DMS79 (cell line): ENCODE results near the gene PTCRA.
A peak's percentile ranks its signal among the peaks of the same experiment; 100 is the strongest.
"Not testable (repeated sequence)": the region's sequence is repeated elsewhere in the genome, so short reads cannot be mapped to it uniquely, and the experiment has no call there.

ENCODE experiments used
- DNase-seq: peaks from one replicate; lab custom pipeline; 2025; lab: John Stamatoyannopoulos, UW

The PTCRA gene

DNA sequence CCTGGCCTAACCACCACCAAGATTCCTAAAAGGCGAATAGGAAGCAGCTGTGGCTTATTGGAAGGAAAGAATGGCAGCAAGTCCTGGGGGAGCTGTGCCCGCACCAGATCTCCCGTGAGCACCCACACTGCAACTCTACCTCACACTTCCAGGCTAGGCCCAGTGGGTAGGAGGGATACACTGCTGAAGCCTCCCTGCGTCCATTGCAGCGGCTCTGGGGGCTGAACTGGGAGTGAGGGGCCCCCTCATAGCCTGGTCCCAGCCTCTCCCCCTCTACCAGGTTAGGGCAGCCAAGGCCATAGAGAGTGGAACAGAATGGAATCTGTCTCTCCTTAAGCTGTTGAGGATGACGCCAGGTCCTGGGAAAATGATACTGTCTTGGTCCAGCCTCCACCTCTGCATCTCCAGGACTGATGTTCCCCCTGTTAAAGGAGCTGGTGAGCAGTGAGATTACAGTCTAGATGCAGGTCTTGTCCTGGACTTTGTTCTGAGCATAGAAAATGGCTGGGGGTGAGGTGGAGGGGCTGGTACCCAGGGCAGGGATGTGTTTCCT is 24.7 kb downstream of the PTCRA start:
- DNase-seq: no peak

DNA sequence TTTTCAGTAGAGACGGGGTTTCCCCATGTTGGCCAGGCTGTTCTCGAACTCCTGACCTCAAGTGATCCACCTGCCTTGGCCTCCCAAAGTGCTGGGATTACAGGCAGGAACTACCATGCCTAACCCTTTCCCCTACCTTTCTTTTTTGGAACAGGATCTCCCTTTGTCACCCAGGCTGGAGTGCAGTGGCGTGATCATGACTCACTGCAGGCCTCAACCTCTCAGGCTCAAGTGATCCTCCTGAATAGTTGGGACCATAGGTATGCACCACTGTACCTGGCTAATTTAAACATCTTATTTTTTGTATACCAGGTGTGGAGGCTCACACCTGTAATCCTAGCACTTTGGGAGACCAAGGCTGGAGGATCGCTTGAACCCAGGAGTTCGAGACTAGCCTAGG is 25.5 kb downstream of the PTCRA start:
- not testable (repeated sequence) for DNase-seq

DNA sequence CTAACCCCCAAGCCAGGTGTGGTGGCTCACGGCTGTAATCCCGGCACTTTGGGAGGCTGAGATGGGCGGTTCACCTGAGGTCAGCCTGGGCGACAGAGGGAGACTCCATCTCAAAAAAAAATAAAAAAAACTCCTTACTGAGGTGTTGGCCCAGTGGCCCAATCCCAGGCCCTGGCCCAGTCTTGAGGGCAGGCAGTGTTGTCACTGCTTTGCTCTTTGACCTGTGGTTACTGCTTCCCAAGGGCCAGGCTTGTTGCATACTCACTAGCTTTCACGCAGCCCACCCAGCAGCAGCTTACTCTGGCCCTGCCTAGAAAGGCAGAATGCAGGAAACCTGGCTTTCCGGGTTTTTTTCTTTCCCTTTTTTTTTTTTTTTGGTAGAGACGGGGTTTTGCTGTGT is 26.6 kb downstream of the PTCRA start:
- DNase-seq: no peak

GRCh38 chr6:42947950-42948349 is 32.1 kb downstream of the PTCRA start:
- no peak for DNase-seq

GRCh38 chr6:42952389-42952788 is 36.5 kb downstream of the PTCRA start:
- no peak for DNase-seq

GRCh38 chr6:42954405-42954804 is 38.6 kb downstream of the PTCRA start:
- not testable (repeated sequence) for DNase-seq

- DNase-seq: no peak
These were observed 42.3 kb downstream of the PTCRA start for GRCh38 chr6:42958125-42958524.

DNA sequence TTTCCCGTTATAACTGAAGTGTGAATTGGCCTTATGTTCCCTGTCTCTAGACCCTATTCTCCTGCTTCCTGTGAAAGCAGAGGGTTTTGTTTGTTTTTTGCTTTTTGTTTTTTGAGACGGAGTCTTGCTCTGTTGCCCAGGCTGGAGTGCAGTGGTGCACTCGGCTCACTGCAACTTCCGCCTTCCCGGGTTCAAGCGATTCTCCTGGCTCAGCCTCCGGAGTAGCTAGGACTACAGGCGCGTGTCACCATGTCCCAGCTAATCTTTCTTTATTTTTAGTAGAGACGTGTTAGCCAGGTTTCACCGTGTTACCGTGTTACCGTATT is 44.0 kb downstream of the PTCRA start:
- no peak for DNase-seq

DNA sequence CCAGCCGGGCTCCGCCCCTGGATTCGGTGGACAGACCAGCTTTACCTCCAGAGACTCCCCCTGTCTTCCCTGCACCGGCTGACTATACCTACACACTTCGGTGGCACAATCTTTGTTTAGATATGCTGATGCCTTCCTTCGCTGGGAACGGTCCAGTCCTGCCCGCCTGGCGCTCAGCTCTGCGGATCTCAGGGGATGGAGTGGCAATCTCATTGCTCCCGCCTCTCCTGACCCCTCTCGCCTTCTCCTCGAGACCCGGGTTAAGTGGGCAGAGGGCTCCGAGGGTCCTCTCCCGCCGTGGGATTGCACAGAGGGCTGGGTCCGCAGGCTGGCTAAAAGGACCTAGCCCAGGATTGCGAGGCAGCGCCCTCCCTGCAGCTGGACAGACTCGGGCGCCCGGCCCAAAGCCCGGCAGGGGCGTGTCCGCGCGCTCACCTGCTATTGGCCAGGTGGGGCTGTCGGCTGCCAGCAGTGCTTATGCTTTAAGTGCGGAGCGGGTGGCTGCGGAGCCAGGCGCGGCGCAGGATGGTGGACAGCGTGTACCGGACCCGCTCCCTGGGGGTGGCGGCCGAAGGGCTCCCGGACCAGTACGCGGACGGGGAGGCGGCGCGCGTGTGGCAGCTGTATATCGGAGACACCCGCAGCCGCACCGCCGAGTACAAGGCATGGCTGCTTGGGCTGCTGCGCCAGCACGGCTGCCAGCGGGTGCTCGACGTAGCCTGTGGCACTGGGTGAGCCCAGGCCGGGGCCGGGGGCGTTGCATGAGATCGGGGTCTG is 44.6 kb downstream of the PTCRA start, which contains the start of gene GNMT:
Gene GNMT (plus strand): TSS at position 512 of the 777 bp plus-strand sequence. CDS start 14 bp downstream, at position 526.
- DNase-seq: peak; percentile 47

DNA sequence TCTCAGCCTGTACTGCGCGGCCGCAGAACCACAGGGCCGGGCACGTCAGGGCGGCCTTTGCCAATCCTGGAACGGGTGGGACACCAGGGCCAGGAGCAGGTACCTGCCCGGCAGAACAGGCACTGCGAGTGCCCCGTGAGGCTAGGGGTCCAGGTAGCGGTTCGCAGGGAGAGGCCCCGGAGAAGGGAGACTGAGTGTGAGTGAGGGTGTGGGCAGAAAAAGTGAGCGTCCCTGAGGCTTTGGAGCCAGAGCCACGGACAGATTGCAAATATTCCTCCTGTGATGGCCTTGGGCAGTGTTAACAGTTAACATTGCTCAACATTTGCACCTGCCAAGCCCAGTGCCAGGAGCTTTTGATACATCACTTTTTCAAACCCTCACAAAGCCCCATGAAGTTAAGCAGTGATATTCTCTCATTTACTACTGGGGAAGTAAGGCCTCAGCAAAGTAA is 45.2 kb downstream of the PTCRA start:
- DNase-seq: no peak

DNA sequence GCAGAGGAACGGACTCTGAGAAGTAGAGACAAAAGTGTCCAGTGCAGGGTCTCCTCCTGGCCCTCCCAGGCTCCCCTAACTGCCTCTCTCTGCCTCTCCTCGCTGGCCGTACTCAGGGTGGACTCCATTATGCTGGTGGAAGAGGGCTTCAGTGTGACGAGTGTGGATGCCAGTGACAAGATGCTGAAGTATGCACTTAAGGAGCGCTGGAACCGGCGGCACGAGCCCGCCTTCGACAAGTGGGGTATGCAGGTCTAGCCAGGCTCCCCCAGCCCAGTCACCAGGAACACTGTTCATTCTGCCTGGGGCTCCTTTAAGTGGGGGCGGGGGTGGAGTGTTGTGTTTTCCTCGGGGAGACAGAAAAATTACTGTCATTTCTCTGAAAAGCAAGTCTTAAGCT is 46.2 kb downstream of the PTCRA start:
- no peak for DNase-seq

DNA sequence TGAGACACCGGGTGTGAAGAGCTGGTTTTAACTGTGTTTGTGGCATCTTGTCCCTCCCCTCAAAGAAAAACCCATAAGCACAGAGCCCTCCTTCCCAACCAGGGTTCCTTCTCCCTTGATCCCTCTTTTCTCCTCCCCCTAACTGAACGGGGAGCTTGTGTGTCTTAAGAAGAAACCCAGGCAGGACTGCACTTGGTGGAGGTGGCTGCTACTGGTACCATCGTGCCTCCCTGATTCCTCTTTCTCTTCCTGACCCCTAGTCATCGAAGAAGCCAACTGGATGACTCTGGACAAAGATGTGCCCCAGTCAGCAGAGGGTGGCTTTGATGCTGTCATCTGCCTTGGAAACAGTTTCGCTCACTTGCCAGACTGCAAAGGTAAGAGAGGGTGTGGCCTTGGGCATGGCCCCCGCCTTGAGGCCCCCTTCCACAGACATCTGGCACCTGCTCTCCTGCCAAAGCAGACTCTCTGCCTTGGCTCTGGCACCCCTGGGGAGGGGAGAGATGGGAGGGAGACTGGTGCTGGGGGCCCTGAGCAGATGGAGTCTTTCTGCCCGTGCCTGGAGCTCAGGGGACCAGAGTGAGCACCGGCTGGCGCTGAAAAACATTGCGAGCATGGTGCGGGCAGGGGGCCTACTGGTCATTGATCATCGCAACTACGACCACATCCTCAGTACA is 46.8 kb downstream of the PTCRA start:
- no peak for DNase-seq

DNA sequence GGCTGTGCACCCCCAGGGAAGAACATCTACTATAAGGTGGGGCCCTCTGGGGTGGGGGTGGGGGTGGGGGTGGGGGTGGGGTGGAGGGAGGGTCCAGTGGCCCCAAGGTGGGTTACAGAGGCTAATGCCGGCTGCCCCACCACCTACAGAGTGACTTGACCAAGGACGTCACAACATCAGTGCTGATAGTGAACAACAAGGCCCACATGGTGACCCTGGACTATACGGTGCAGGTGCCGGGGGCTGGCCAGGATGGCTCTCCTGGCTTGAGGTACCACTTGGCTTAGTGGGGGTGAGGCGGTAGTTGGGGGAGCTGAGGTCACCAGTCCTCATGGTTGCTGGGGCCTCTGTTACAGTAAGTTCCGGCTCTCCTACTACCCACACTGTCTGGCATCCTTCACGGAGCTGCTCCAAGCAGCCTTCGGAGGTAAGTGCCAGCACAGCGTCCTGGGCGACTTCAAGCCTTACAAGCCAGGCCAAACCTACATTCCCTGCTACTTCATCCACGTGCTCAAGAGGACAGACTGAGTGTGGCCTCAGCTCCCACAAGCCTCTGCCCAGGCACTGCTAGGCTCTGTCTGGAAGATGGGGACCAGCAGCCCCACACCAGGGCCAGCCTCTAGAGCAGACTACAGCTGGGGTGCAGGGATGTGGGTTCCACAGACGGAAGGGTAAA is 47.5 kb downstream of the PTCRA start:
- no peak for DNase-seq

GRCh38 chr6:42963855-42964605 is 48.2 kb downstream of the PTCRA start:
- no peak for DNase-seq

- no peak for DNase-seq
These were observed 50.7 kb downstream of the PTCRA start for GRCh38 chr6:42966571-42966970.

GRCh38 chr6:42967228-42967627 is 51.4 kb downstream of the PTCRA start:
- no peak for DNase-seq

DNA sequence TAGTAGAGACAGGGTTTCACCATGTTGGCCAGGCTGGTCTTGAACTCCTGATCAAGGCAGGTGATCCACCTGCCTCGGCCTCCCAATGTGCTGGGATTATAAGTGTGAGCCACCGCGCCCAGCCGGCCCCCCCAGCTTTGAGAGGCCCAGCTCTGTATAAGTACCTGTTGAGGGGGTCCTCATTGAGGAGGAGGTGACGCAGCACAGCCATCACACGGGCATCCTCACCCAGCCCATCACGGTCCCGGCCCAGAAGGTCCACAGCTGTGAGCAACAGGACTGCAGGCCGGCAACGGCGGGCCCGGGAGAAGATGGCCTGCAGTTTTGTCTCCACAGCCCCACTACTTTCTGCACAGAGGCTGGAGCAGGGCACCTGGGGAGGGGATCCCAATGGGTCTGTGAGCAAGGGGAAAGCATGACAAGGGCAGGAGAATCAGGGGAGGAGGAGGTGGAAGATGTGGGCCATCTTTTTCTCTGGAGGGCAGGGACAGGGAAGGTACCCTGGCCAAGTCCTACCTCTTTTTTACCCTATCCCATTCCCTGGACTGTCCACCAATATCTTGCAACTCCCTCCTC is 52.4 kb downstream of the PTCRA start:
- DNase-seq: no peak

DNA sequence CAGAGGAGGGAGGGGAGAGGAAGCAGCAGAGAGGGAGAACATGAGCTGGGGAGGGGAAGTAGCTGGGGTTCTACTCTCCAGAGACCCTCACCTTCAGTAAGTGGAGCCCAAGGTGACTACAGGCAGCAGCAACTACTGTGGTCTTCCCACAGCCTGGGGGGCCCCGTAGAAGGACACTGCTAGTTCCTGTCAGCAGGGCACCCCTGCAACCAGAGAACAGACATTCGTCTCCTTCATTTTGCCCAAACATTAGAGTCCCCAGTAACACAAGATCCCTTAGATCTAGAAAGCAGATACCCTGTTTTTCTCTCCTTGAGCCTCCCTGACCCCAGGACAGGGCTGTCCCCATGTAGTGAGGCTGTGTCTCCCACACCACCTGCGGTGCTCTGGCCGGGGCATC is 52.9 kb downstream of the PTCRA start:
- no peak for DNase-seq

DNA sequence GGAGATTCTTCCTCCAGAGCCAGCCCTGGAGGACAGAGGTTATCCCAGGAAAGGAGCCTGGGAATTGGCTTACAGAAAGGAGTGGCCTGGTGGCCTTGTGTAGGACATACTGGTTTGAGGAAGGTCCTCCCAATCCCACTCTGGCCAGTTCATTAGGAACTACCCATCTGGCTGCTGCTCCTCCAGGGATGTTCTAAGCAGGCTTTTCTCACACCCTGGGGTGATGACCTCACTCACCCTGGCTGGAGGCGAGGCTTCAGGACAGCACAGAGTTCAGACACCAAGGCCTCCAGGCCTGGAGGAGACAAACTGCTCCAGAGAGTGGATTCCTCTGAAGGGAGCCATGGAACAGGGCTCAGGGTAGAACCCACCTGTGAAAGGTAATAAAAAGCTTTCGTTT is 53.6 kb downstream of the PTCRA start:
- no peak for DNase-seq

DNA sequence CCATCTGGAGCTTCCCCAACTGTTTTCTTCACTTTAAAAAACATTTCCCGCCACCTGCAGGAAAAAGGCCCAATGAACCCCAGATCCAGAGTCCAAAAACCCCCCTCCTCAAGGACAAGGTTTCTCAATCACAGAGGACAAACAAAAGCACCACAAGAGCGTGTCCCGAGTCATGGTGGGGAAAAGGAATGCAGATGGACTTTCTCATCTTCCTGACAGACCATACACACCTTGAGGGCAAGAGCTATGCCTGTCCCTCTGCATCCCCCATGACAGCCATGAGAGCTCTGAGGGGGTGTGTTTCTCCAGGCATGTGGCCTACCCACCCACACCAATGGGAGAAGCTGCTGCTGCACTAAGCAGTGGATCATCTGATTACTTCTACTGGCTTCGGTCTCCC is 54.1 kb downstream of the PTCRA start:
- no peak for DNase-seq

- DNase-seq: no peak
These were observed 55.2 kb downstream of the PTCRA start for GRCh38 chr6:42970871-42971612.
